ENCODE data around the gene NCKAP5.

Gene NCKAP5

DNA sequence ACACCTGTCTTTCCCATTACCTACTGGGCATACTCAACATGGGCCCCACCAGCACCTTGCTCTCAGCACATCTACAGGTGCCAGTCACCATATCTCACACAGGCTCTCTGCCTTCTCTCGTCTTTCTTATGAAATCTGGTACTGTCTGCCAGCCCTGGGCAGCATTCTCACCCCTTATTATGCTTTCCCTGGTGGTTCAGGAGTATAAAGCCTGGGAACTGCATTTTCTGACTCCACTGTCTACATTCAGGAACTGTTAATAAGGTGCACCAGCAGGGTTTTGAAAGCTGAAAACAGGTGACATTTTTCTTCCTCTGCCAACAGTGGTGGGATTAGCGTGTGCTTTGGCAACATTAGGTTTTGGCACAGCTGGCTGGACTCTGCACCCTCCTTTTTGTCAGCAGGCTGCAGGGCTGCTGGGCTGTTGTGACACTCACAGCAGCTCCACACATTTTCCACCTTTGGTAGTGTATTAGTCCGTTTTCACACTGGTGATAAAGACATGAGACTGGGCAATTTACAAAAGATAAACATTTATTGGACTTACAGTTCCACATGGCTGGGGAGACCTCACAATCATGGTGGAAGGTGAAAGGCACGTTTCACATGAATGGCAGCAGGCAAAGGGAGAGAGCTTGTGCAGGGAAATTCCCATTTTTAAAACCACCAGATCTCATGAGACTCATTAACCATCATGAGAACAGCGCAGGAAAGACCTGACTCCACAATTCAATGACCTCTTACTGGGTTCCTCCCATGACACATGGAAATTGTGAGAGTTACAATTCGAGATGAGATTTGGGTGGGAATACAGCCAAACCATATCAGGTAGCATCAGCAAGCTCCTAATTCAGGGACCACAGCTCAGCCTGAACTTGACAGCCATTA is 555.2 kb downstream of the NCKAP5 start:
- H3K4me3 ChIP-seq (ENCODE audit: low read depth, low read length), result no peak overlapping the region
- TF ChIP-seq, protein P1, sequence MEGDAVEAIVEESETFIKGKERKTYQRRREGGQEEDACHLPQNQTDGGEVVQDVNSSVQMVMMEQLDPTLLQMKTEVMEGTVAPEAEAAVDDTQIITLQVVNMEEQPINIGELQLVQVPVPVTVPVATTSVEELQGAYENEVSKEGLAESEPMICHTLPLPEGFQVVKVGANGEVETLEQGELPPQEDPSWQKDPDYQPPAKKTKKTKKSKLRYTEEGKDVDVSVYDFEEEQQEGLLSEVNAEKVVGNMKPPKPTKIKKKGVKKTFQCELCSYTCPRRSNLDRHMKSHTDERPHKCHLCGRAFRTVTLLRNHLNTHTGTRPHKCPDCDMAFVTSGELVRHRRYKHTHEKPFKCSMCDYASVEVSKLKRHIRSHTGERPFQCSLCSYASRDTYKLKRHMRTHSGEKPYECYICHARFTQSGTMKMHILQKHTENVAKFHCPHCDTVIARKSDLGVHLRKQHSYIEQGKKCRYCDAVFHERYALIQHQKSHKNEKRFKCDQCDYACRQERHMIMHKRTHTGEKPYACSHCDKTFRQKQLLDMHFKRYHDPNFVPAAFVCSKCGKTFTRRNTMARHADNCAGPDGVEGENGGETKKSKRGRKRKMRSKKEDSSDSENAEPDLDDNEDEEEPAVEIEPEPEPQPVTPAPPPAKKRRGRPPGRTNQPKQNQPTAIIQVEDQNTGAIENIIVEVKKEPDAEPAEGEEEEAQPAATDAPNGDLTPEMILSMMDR (IDR thresholded peaks at IDR 0.05; ENCODE audit: control insufficient read depth, extremely low read depth, insufficient read depth), result no peak
- DNase-seq (ENCODE audit: low read depth), result no peak

DNA sequence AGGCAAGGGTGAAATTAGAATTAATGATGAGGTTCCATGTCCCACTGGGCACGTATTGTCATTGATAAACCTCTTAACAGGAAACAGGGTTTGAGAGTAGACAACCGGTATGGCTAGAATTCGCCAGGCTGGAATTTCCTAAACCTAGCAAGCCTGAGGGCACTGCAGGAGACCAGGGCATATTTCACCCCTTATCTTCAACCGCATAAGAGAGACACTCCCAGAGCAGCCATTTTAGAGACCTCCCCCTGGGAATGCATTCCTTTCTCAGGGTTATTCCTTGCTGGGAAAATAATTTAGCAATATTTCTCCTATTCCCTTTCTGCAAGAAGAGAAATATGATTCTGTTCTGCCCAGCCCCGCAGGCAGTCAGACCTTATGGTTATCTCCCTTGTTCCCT is 563.6 kb downstream of the NCKAP5 start:
- TF ChIP-seq, protein P1 (IDR thresholded peaks at IDR 0.05; ENCODE audit: control insufficient read depth, extremely low read depth, insufficient read depth), result no peak
- no peak overlapping the region for H3K4me3 ChIP-seq (ENCODE audit: low read depth, low read length)
- no peak for DNase-seq (ENCODE audit: low read depth)

DNA sequence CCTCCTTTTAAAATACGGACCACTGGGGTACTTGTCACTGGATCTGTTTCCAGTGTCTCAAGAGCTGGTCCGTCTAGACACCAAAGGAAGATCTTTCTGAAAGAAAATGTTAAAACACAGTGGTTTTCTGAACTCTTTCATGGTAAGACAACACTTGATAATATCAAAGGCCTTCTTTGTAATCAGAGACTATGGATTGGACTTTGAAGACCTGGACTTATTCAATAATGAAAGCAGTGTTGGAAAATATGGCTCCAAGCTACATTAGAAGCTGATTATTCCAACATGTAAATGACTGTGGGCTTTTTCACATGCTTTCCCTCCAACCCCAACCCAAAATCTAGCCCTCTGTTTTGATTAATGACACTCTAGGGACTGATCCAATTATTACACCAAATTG is 568.8 kb downstream of the NCKAP5 start:
- no peak overlapping the region for H3K4me3 ChIP-seq (ENCODE audit: low read depth, low read length)
- TF ChIP-seq, protein P1 (IDR thresholded peaks at IDR 0.05; ENCODE audit: control insufficient read depth, extremely low read depth, insufficient read depth), result no peak
- DNase-seq (ENCODE audit: low read depth), result no peak

- TF ChIP-seq, protein P1 (IDR thresholded peaks at IDR 0.05; ENCODE audit: control insufficient read depth, extremely low read depth, insufficient read depth), result no peak
- no peak overlapping the region for H3K4me3 ChIP-seq (ENCODE audit: low read depth, low read length)
- DNase-seq (ENCODE audit: low read depth), result no peak
Observed at GRCh38 chr2:132998221-132998620, 570.0 kb downstream of the NCKAP5 start.

DNA sequence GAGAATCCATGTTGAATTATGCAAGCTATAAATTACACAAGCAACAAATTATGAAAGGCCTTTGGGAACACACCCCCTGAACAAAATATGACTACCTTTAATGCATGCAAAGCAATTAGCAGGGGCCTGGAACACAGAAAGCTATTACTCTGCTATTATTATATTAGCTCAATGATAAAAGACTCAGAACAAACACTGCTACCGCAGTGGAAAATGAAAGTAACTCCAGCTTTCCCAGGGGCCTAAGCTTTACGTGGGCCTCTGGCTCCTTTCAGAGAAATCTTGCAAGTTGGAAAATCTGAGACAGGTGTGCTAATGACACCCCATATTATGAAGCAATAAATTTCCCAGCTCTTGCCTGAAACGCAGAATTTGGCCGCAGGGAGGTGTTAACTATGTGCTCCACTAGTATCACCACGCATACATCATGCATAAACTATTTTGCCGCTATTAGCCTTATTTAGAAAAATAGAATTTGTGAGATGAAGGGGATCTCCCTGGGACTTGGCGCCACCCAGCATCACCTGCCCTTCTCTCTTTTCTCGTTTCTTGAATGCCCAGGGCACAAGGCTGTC is 576.7 kb downstream of the NCKAP5 start:
- DNase-seq (ENCODE audit: low read depth), result no peak
- TF ChIP-seq, protein P1 (IDR thresholded peaks at IDR 0.05; ENCODE audit: control insufficient read depth, extremely low read depth, insufficient read depth), result no peak
- H3K4me3 ChIP-seq (ENCODE audit: low read depth, low read length), result no peak overlapping the region

- no peak for DNase-seq (ENCODE audit: low read depth)
- H3K4me3 ChIP-seq (ENCODE audit: low read depth, low read length), result no peak overlapping the region
Observed at GRCh38 chr2:132984731-132985130, 583.5 kb downstream of the NCKAP5 start.

More at GRCh38 chr2:132984731-132985130, 583.5 kb downstream of the NCKAP5 start:
- TF ChIP-seq, protein P1 (IDR thresholded peaks at IDR 0.05; ENCODE audit: control insufficient read depth, extremely low read depth, insufficient read depth), result no peak

All from LNCaP clone FGC (cell line).